ENCODE results near the gene CDIP1. TPM values are rescaled to one million over a fixed set of nuclear protein-coding genes. Genes with fewer than 3 reads are reported as not detected.

The CDIP1 gene
- total and polyA plus RNA-seq, 2 experiments from 2014 or later: 22.0 to 33.3 TPM

GRCh38 chr16:4552541-4552940 lies 14.0 kb upstream of the CDIP1 start:
- Histone ChIP-seq H3K9me3 (ENCODE audit: low read depth) (no peaks in the 10 kb centered on the region), H2AFZ (no peak overlapping the region), H3K4me3 (no peak overlapping the region), H3K9me2 (replicated peaks; ENCODE audit: insufficient read depth) (no peaks in the 10 kb centered on the region), H3K27me3 (no peaks in the 10 kb centered on the region), H3K79me2 (no peaks in the 10 kb centered on the region), H3K36me3 (replicated peaks; ENCODE audit: insufficient read depth, low read depth) (no peaks in the 10 kb centered on the region), H3K4me1 (ENCODE audit: insufficient read depth) (no peaks in the 10 kb centered on the region), H3K4me2 (no peak overlapping the region), H3K27ac (no peak overlapping the region), H4K20me1 (ENCODE audit: insufficient read depth, poor library complexity, severe bottlenecking) (no peaks in the 10 kb centered on the region)
- WGBS (ENCODE audit: low lambda C conversion rate, missing lambda C conversion rate): 80% methylated on average over 3 of the region's 3 CpGs
- TF ChIP-seq EZH2 (IDR thresholded peaks at IDR 0.05; ENCODE audit: borderline replicate concordance): no peak
- TF ChIP-seq EZH2phosphoT487 (IDR thresholded peaks at IDR 0.05; ENCODE audit: low read depth, severe bottlenecking, unreplicated experiment): no peak
- TF ChIP-seq, protein P1, sequence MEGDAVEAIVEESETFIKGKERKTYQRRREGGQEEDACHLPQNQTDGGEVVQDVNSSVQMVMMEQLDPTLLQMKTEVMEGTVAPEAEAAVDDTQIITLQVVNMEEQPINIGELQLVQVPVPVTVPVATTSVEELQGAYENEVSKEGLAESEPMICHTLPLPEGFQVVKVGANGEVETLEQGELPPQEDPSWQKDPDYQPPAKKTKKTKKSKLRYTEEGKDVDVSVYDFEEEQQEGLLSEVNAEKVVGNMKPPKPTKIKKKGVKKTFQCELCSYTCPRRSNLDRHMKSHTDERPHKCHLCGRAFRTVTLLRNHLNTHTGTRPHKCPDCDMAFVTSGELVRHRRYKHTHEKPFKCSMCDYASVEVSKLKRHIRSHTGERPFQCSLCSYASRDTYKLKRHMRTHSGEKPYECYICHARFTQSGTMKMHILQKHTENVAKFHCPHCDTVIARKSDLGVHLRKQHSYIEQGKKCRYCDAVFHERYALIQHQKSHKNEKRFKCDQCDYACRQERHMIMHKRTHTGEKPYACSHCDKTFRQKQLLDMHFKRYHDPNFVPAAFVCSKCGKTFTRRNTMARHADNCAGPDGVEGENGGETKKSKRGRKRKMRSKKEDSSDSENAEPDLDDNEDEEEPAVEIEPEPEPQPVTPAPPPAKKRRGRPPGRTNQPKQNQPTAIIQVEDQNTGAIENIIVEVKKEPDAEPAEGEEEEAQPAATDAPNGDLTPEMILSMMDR (IDR thresholded peaks at IDR 0.05; ENCODE audit: poor library complexity): no peak
- no peak for DNase-seq (ENCODE audit: low spot score)

DNA sequence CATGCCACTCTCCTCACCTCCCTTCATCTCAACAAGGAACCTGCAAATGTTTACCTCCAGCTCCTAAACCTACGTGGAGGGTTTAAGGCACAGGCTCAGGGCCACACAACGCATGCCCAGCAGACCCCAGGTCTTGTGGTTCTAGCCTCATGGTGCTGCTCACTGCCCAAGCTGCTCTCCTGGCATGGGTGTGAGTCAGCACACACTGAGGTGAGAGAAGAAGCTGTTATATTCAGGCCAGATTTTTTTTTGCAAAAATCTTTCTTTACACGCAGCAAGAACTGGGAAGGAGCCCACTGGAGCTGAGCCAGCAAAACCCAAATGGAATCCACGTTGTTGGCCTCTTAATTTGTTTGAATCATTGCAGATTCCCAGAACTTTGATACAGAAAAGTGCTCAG lies 12.0 kb upstream of the CDIP1 start:
- Histone ChIP-seq H3K4me1 (ENCODE audit: insufficient read depth) (no peaks in the 10 kb centered on the region), H3K4me2 (no peak overlapping the region), H2AFZ (no peak overlapping the region), H4K20me1 (ENCODE audit: insufficient read depth, poor library complexity, severe bottlenecking) (no peaks in the 10 kb centered on the region), H3K27ac (no peak overlapping the region), H3K27me3 (no peaks in the 10 kb centered on the region), H3K9me2 (replicated peaks; ENCODE audit: insufficient read depth) (no peaks in the 10 kb centered on the region), H3K4me3 (no peak overlapping the region), H3K79me2 (no peaks in the 10 kb centered on the region), H3K9me3 (ENCODE audit: low read depth) (no peaks in the 10 kb centered on the region), H3K36me3 (replicated peaks; ENCODE audit: insufficient read depth, low read depth) (no peaks in the 10 kb centered on the region)
- no peak for DNase-seq (ENCODE audit: low spot score)
- 61% methylated on average over 4 of the region's 4 CpGs for WGBS (ENCODE audit: low lambda C conversion rate, missing lambda C conversion rate)
- TF ChIP-seq EZH2phosphoT487 (IDR thresholded peaks at IDR 0.05; ENCODE audit: low read depth, severe bottlenecking, unreplicated experiment) (no peak), EZH2 (IDR thresholded peaks at IDR 0.05; ENCODE audit: borderline replicate concordance) (no peak)
- TF ChIP-seq, protein P1 (IDR thresholded peaks at IDR 0.05; ENCODE audit: poor library complexity): no peak

DNA sequence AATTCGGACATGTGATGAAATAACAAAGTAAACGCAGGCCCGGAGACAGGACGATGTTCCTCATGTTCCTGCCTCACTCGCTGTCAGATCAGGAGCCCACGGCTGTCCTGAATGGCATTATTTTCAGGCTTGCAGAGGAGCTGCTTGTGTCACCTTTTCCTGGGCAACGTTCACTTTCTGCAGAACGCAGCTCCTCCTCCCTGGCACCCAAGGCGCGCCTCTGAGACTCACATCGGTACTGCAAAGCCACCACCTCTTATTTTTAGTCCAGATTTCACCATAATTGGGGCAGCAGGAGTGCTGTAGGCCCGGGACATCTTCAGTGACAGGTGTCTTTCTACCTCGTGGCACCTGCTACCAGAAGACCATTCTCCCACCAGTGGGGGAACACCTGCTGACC lies 9.6 kb upstream of the CDIP1 start:
- Histone ChIP-seq H3K36me3 (replicated peaks; ENCODE audit: insufficient read depth, low read depth) (no peaks in the 10 kb centered on the region), H3K9me2 (replicated peaks; ENCODE audit: insufficient read depth) (no peaks in the 10 kb centered on the region), H3K27me3 (no peaks in the 10 kb centered on the region), H3K79me2 (no peaks in the 10 kb centered on the region), H3K27ac (no peak overlapping the region), H3K9me3 (ENCODE audit: low read depth) (no peaks in the 10 kb centered on the region), H3K4me2 (no peak overlapping the region), H4K20me1 (ENCODE audit: insufficient read depth, poor library complexity, severe bottlenecking) (no peaks in the 10 kb centered on the region), H3K4me1 (ENCODE audit: insufficient read depth) (no peaks in the 10 kb centered on the region), H2AFZ (no peak overlapping the region), H3K4me3 (no peak overlapping the region)
- no peak for DNase-seq (ENCODE audit: low spot score)
- 83% methylated on average over 13 of the region's 13 CpGs for WGBS (ENCODE audit: low lambda C conversion rate, missing lambda C conversion rate)
- TF ChIP-seq EZH2phosphoT487 (IDR thresholded peaks at IDR 0.05; ENCODE audit: low read depth, severe bottlenecking, unreplicated experiment) (no peak), EZH2 (IDR thresholded peaks at IDR 0.05; ENCODE audit: borderline replicate concordance) (no peak)
- TF ChIP-seq, protein P1 (IDR thresholded peaks at IDR 0.05; ENCODE audit: poor library complexity): no peak

DNA sequence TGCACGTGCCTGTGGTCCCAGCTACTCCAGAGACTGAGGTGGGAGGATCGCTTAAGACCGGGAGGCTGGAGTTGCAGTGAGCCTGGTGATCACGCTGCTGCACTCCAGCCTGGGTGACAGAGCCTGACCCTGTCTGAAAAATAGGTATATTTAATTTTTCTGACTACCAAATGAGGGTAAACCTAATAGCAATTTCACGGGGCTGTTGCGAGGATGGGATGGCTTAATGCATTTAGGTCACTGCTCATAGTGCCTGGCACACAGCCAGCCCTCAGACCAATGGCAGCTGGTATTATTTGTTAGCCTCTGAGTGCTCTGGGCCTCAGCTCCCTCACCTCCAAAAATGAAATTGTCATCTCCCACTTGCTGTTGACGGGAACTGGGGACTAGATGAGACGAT lies 5.9 kb upstream of the CDIP1 start:
- 79% methylated on average over 8 of the region's 8 CpGs for WGBS (ENCODE audit: low lambda C conversion rate, missing lambda C conversion rate)
- no peaks in the 10 kb centered on the region for H3K36me3 ChIP-seq (replicated peaks; ENCODE audit: insufficient read depth, low read depth)

More for the DNA sequence above, 5.9 kb upstream of the CDIP1 start:
- Histone ChIP-seq H3K79me2 (no peaks in the 10 kb centered on the region), H3K4me2 (no peak overlapping the region), H3K9me2 (replicated peaks; ENCODE audit: insufficient read depth) (no peaks in the 10 kb centered on the region), H4K20me1 (ENCODE audit: insufficient read depth, poor library complexity, severe bottlenecking) (no peaks in the 10 kb centered on the region), H3K4me1 (ENCODE audit: insufficient read depth) (no peaks in the 10 kb centered on the region), H3K27ac (no peak overlapping the region), H3K9me3 (ENCODE audit: low read depth) (no peaks in the 10 kb centered on the region), H3K27me3 (no peaks in the 10 kb centered on the region), H3K4me3 (no peak overlapping the region), H2AFZ (no peak overlapping the region)
- no peak for DNase-seq (ENCODE audit: low spot score)
- TF ChIP-seq EZH2phosphoT487 (IDR thresholded peaks at IDR 0.05; ENCODE audit: low read depth, severe bottlenecking, unreplicated experiment): no peak
- TF ChIP-seq, protein P1 (IDR thresholded peaks at IDR 0.05; ENCODE audit: poor library complexity): no peak
- no peak for TF ChIP-seq EZH2 (IDR thresholded peaks at IDR 0.05; ENCODE audit: borderline replicate concordance)
